HG02623 (cell line): ENCODE results near the gene FAR2.
"Not testable (repeated sequence)": the region's sequence is repeated elsewhere in the genome, so short reads cannot be mapped to it uniquely, and the experiment has no call there.

Experiments
- ATAC-seq: cut with Tn5 transposase; IDR thresholded peaks from one replicate; pipeline ENCODE4 v1.9.1; 2021; ENCODE audit warnings: moderate library complexity; ENCODE audit not compliant: unreplicated experiment

The FAR2 gene

GRCh38 chr12:29273178-29273843, 124.2 kb downstream of the FAR2 start:
- no peak for ATAC-seq

- ATAC-seq: no peak
Observed at GRCh38 chr12:29275834-29276233, 126.8 kb downstream of the FAR2 start.

- ATAC-seq: no peak
Observed at GRCh38 chr12:29277231-29277630, 128.2 kb downstream of the FAR2 start.

GRCh38 chr12:29278673-29279420, 129.8 kb downstream of the FAR2 start:
- ATAC-seq: no peak

GRCh38 chr12:29281371-29282005, 132.4 kb downstream of the FAR2 start:
- no peak for ATAC-seq

- ATAC-seq: no peak
Observed at GRCh38 chr12:29282031-29282816, 133.1 kb downstream of the FAR2 start.

- no peak for ATAC-seq
Observed at GRCh38 chr12:29283969-29284700, 135.1 kb downstream of the FAR2 start.

- ATAC-seq: no peak
Observed at GRCh38 chr12:29286081-29286790, 137.2 kb downstream of the FAR2 start.

GRCh38 chr12:29287622-29288021, 138.5 kb downstream of the FAR2 start:
- no peak for ATAC-seq

- no peak for ATAC-seq
Observed at GRCh38 chr12:29288031-29288430, 139.0 kb downstream of the FAR2 start.

- ATAC-seq: not testable (repeated sequence)
Observed at GRCh38 chr12:29290475-29290874, 141.4 kb downstream of the FAR2 start.

GRCh38 chr12:29291226-29291625, 142.1 kb downstream of the FAR2 start:
- ATAC-seq: no peak

- no peak for ATAC-seq
Observed at GRCh38 chr12:29299633-29300032, 150.6 kb downstream of the FAR2 start.

- no peak for ATAC-seq
Observed at GRCh38 chr12:29301114-29301513, 152.0 kb downstream of the FAR2 start.

GRCh38 chr12:29304388-29304787, 155.3 kb downstream of the FAR2 start:
- ATAC-seq: no peak

- no peak for ATAC-seq
Observed at GRCh38 chr12:29306266-29306665, 157.2 kb downstream of the FAR2 start.

- no peak for ATAC-seq
Observed at GRCh38 chr12:29306682-29307081, 157.6 kb downstream of the FAR2 start.

GRCh38 chr12:29309320-29309902, 160.3 kb downstream of the FAR2 start:
- ATAC-seq: no peak

- no peak for ATAC-seq
Observed at GRCh38 chr12:29310899-29311298, 161.8 kb downstream of the FAR2 start.

GRCh38 chr12:29314416-29314815, 165.3 kb downstream of the FAR2 start:
- ATAC-seq: no peak
